GM12865 (cell line): ENCODE results near the gene WDR20.
A peak's percentile ranks its signal among the peaks of the same experiment; 100 is the strongest.

Source experiments
- DNase-seq: peaks from one replicate; pipeline ENCODE4 v3.0.0; 2010; ENCODE audit warnings: low read depth
- H3K4me3 ChIP-seq: 2 replicates; pipeline ENCODE4 v1.5.1; 2011; ENCODE audit warnings: mild to moderate bottlenecking, low read depth, low read length, control low read depth
- CTCF ChIP-seq: IDR thresholded peaks from 2 replicates; pipeline ENCODE4 v1.5.1; 2011; ENCODE audit warnings: low read length, control low read depth, low read depth, inconsistent platforms; ENCODE audit not compliant: insufficient read depth; ENCODE audit errors: missing control alignments

WDR20 gene

GRCh38 chr14:102200690-102201352, 61.1 kb downstream of the WDR20 start:
- DNase-seq: peak; percentile 35
- no peak overlapping the region for H3K4me3 ChIP-seq
- no peak for TF ChIP-seq CTCF

- peak; percentile 61 for DNase-seq
- TF ChIP-seq CTCF: no peak
- no peak overlapping the region for H3K4me3 ChIP-seq
These were observed 61.6 kb downstream of the WDR20 start for GRCh38 chr14:102201353-102201738.

- no peak for TF ChIP-seq CTCF
- no peak overlapping the region for H3K4me3 ChIP-seq
- no peak for DNase-seq
These were observed 62.1 kb downstream of the WDR20 start for GRCh38 chr14:102201776-102202175.

GRCh38 chr14:102202944-102203343, 63.2 kb downstream of the WDR20 start:
- TF ChIP-seq CTCF: no peak
- H3K4me3 ChIP-seq: no peak overlapping the region

GRCh38 chr14:102203382-102203781, 63.7 kb downstream of the WDR20 start:
- no peak for DNase-seq
- no peak overlapping the region for H3K4me3 ChIP-seq
- no peak for TF ChIP-seq CTCF

More at GRCh38 chr14:102202944-102203343, 63.2 kb downstream of the WDR20 start:
- no peak for DNase-seq

- no peak for TF ChIP-seq CTCF
- H3K4me3 ChIP-seq: no peak overlapping the region
- DNase-seq: no peak
These were observed 65.9 kb downstream of the WDR20 start for GRCh38 chr14:102205560-102205959.

- H3K4me3 ChIP-seq: no peak overlapping the region
- DNase-seq: no peak
- TF ChIP-seq CTCF: no peak
These were observed 67.2 kb downstream of the WDR20 start for GRCh38 chr14:102206918-102207317.
